HG03135 (cell line): ENCODE measurements around the gene ZFP90.
"Not testable (repeated sequence)": the region's sequence is repeated elsewhere in the genome, so short reads cannot be mapped to it uniquely, and the experiment has no call there.

Source experiments
- ATAC-seq: cut with Tn5 transposase; IDR thresholded peaks from one replicate; pipeline ENCODE4 v1.9.1; 2021; ENCODE audit warnings: mild to moderate bottlenecking, moderate library complexity; ENCODE audit not compliant: unreplicated experiment

The ZFP90 gene

DNA sequence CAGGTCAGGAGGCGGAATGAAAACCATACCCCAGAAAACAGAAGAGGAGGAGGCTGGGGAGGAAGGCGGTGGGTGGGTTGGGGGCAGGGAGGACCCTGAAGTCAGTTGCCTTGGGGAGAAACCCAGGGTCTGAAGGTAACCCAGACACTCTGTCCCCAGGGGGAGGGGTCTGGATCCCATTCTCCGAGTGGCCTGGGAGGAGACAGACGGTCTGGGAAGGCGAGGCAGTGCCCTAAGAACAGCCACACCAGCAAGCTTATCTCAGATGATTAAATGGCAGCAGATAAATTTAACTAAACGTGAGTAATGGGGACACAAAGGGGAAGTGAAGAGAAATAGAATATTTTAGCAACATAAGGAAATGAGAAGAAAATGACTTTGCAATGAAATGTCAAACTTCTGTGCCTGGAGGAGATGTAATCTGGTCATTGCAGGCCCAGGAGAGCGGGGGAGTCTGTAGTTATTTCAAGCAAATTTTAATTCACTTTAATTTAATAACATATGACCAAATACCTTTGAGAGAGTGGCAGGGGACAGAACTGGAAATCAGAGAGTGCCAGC is 21.4 kb upstream of the ZFP90 start:
- no peak for ATAC-seq

DNA sequence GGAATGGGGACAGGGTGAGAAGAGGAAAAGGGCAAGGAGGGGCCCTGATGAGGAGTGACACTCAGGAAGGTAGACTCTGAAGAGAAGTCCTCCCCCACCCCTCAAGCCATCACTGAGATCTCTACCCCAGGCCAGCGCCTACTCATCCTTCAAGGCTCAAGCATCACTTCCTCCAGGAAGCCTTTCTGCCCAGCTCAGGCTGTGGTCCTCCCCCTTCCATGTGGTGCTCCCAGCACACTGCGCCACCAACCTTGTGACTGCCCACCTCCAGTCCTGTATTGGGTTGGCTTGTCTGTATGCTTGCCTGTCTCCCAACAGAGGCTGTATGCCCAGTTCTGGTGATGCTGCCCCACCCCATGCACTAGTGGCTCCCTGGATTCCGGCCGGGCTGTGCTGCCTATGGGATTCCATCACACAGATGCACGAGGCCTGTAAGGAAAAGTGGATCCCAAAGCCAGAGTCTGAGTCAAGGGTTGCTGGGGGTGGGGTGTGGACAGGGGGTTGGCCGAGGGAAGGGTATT is 19.8 kb upstream of the ZFP90 start:
- no peak for ATAC-seq

DNA sequence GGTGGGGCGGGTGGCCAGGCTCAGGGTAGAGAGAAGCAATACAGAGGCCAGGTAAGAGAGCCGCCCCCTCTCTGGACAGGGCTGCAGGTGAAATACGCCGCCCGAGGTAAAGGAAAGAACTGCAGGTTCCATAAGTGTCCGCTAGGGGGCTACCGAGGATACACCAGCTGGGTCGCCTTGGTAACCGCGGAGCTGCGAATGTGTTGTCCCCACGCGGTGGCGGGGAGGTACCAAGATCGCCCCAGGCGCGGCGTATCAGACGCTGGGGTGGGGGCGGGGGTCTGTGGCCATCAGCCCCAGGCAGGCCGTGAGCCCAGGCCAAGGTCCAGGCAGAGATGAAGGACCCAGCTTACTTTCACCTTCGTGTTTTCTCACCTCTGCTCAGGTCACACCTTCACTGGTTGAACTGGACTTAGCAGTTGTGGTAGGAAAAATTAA is 18.4 kb upstream of the ZFP90 start:
- ATAC-seq = peak; percentile 95

DNA sequence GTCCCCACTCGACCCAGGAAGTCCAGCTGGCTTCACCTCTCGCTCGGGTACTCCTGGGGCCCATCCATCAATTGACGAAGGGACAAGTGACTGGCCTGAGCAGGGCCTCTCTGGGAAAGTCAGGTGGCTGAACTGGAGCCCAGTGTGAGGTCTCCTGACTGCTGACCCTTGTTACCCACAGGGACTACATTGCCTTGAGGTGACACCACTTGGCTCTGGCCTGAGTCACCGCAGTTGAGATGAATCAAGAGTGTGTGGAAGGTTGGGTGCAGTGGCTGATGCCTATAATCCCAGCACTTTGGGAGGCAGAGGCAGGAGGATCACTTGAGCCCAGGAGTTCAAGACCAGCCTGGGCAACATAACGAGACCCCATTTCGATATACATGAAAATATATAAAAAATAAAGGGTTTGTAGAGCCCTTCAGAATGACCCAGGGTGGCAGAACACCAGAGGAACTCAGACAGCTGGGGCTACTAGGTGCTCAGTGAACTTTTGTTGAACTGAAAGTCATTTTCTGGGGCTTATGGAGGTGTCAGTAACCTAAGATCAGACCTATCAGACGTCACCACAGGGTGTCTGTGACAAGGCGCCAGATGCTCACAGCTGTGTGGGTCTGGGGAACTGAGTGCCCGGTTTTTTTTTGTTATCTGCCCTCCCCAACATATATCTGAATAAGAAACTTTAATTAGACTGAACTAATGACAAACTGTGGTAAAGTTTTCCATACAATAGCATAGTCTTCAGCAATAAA is 14.8 kb upstream of the ZFP90 start:
- no peak for ATAC-seq

DNA sequence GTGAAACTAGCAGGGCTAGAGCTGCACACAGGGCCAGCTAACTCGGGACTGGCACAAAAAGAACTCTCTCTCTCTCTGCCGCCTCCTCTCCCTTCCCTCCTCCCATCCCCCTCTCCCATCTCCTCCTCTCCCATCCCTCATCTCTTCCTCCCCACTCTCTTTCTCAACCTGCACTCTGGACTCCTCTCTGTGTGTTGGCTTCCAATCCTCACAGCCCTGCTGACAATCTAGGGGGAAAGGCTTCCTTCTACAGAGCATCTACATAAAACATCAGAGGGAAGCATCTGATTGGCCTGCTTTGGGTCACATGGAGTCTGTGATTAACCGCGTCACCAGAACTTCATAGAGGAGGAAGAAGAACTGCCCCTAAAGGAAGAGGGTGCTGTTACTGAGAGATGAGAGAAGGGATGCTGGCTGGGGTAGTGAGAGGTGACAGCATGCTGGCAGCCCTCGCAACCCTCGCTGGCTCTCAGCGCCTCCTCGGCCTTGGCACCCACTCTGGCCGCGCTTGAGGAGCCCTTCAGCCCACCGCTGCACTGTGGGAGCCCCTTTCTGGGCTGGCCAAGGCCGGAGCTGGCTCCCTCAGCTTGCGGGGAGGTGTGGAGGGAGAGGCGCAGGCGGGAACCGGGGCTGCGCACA is 12.8 kb upstream of the ZFP90 start:
- ATAC-seq = no peak

DNA sequence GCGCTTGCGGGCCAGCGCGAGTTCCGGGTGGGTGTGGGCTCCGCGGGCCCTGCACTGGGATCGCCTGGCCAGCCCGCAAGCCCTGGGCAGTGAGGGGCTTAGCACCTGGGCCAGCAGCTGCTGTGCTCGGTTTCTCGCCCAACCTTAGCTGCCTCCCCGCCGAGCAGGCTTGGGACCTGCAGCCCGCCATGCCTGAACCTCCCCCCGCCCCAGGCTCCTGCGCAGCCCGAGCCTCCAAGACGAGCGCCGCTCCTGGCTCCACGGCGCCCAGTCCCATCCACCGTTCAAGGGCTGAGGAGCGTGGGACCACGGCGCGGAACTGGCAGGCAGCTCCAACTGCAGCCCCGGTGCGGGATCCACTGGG is 12.3 kb upstream of the ZFP90 start:
- ATAC-seq = no peak

DNA sequence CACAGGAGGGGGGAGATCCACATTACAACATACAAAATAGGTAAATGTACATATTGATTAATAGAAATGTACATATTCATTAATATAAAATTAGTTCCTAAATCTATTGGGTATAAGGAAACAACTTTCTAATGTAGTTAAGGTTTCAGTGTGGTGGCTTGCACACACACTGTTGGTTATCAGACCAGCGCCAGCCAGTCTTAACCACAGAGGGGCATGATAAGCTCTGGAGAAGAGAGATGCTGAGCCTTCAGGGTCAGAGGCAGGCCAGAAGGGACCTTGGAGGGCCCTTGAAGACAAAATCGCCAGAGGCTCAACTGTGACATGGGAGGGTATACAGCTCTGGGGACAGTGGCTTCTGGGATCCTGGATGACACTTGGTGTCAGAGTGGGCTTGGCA is 10.9 kb upstream of the ZFP90 start:
- ATAC-seq = no peak

DNA sequence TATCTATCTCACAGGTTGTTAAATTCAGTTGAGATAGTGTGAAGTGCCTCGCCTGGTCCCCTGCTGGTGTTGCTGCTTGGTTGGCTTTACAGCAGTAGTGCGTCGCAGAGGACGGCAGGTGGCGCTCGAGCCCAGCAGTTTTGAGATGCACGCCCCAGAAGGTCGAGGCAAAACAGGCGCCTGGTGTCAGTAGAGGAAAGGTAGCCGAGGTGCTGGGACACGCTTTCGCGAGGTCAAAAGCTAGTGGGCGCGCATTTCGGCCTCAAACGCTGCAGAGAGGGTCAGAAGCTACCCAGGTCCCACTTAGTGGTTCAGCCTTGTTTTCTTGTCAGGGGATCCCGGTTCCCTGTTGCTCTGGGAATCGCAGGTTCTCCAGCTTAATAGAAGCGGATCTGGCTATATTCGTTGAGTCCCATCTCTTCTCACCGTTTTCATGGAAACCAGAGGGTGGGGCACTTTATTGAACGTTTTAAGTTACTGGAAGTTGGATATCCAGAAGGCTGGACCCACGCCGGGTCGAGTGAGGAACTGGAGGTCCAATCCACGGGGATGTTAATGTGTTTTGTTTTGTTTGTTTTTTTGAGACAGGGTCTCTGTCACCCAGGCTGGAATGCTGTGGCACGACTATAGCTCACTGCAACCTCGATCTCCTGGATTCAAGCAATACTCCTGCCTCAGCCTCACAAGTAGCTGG is 10.3 kb upstream of the ZFP90 start:
- peak; percentile 82 for ATAC-seq

DNA sequence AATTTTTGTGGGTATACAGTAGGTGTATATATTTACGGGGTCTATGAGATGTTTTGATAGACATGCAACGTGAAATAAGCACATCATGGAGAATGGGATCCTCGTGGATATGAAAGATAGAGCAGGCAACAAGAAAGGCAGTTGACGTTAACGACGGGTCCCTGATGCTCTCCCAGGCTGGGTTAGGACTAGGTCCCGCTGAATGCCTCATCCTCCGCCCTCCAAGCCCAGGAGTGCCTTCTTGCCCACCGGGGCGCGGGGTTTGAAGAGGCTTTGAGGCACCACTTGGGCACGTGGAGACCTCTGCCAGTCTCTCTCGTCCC is 9.5 kb upstream of the ZFP90 start:
- peak; percentile 26 for ATAC-seq

DNA sequence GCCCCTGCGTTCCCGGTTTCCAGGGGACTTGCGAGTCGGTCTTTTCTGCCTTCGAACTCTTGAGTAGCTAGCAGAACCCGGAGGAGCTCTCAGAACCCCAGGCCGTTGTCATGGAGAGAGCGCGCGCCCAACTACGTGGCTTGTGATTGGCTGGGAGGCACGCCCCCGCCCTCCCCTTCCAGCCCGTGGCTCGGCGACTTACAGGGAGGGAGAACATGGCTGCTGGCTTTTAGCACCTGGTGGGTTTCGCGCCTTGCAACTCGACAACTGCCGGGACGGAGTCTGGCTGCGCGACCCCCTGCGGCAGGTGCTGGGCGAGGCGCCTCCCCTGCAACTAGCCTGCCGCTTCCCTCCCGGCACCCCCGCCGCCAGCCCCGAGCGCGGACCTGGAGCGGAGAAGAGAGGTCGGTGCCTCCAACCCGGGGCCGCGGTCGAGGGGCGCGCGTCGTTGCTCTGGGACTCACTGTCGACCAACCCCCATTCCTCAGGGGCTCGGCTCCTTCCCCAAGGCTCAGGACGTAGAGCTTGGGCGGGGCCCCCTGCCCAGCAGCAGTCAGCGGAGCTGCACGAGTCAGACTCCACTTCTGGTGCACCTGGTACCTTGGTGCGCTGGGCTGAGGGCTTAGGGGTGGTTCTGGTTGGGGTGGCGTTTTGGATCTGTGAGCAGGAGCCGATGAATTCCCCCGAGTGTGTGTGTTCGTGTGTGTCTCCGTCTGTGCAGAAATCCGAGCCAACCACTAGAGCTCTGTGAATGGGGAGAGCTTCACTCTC is 9.0 kb upstream of the ZFP90 start:
- ATAC-seq = peak; percentile 68

DNA sequence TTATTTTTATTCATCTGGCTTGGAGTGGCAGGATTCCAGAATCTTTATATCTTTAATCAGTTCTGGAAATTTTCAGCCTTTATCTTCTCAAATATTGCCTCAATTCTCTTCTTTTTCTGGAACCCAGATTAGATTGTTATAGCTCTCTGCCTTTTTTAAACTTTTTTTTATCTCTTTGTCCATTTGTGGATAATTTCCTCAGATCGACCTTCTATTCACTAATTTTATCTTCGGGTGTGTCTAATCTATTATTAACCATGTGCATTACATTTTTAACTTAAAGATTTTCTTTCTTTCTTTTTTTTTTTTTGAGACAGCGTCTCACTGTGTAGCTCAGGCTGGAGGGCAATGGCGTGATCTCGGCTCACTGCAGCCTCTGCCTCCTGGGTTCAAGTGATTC is 5.2 kb upstream of the ZFP90 start:
- no peak for ATAC-seq

DNA sequence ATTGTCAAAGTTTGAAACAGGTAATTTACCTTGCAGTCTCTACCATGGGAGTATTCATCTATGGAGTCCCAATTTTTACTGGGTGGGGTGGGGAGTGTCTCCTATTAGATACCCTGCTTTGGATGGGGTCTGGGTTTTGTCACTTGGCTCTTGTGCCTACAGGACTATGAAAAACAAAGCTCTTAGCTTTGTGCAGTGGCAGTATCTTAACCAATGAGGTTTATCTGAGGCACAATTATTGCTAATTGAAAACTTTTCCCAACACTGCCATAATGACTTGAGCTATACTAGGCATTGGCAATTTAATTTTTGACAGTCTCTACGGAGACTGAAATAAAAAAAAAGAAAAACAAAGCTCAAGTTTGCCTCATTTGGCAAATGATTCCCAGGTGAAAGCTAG is 3.8 kb upstream of the ZFP90 start:
- ATAC-seq = no peak

DNA sequence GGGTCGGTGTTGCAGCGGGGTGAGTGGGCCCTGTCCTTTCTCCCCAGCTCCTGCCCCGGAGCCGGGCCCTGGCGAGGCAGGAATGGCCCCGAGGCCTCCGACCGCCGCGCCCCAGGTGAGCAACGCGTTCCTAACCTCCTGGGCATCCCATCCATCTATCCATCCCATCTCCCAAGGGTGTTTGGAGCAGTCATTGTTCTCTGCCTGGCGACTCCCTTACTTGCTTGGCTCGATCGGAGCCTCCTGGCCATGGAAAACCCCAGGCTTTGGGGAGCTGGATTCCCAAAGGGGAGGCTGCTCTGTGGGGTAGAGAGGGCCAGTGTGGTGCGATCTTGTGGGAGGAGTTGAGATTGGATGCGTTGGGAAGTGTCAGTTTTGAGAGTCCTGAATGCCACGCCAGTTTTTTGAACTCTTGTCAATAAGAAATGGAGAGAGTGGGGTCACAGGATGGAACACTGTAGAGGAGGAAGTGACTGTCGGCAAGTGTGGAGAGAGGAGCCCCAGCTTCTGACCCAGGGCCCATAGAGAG is 684 bp downstream of the ZFP90 start:
- ATAC-seq = peak; percentile 32

DNA sequence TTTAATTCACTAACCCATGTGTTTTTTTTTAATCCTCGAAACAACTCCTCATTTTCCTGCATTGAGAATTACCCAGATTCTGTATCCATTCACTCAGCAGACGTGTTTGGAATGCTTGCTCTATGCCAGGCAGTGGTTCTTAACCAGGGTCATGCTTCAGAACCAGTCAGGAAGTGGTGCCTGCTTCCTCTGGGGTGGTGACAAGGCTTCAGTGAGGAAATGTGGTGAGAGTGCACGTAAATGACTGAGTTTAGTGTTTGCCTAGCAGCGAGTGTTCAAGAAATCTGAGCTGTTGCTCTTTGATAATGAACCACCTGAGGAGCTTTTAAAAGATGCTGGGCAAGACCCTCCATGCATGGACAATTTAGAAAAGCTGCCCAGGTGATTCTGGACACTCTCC is 9.9 kb downstream of the ZFP90 start:
- ATAC-seq = no peak

DNA sequence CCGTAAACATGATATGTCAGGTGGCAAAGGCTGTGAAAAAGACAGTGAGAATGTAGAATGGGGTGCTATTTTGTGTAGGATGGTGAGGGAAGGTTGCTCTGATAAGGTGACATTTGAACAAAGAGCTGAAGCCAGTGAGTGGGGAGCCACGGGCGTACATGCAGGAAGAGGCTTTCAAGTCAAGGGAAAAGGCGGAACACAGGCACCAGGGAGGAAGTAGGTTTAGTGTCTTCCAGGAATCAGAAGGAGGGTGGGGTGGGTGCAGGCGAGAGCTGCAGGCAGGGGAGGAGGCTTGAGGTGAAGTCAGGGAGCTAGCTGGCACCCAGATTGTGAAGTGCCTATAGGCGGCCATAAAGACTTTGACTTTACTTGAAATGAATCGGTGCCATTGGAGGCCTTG is 14.1 kb downstream of the ZFP90 start:
- no peak for ATAC-seq

DNA sequence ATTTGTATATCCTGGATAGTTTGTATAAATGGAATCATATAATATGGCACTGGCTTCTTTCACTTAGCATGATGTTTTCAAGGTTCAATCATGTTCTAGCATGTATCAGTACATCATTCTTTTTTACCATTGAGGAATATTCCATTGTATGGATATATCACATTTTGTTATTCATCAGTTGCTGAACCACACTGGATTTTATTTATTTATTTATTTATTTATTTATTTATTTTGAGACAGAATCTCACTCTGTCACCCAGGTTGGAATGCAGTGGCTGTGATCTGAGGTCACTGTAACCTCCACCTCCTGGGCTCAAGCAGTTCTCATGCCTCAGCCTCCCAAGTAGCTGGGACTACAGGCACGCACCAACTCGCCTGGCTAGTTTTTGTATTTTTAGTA is 21.2 kb downstream of the ZFP90 start:
- not testable (repeated sequence) for ATAC-seq

DNA sequence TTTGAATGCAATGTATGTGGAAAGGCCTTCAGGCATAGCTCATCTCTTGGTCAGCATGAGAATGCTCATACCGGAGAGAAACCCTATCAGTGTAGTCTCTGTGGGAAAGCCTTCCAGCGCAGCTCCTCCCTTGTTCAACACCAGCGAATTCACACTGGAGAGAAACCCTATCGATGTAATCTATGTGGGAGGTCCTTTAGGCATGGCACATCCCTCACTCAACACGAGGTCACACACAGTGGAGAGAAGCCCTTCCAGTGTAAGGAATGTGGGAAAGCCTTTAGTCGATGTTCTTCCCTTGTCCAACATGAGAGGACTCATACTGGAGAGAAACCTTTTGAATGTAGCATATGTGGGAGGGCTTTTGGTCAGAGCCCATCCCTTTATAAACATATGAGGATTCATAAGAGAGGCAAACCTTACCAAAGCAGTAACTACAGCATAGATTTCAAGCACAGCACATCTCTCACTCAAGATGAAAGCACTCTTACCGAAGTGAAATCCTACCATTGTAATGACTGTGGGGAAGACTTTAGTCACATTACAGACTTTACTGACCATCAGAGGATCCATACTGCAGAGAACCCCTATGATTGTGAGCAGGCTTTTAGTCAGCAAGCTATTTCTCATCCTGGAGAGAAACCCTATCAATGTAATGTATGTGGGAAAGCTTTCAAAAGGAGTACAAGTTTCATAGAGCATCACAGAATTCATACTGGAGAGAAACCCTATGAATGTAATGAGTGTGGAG is 24.7 kb downstream of the ZFP90 start:
- no peak for ATAC-seq

DNA sequence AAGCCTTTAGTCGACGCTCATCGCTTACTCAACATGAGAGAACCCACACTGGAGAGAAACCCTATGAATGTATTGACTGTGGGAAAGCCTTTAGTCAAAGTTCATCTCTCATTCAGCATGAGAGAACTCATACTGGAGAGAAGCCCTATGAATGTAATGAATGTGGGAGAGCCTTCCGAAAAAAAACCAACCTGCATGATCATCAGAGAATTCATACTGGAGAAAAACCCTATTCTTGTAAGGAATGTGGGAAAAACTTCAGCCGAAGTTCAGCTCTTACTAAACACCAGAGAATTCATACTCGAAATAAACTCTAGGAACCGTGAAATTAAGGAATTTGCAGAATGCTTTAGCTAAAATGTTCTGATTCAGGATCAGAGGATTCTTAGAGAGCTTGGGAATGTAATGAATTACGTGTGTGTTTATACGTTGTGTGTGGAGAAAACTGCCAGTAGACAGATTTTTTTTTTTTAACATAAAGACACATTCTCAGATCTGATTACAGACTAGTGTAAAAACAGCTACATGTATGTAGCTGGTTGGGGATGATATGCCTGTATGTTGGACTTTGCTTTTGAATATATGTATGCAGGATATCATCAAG is 25.4 kb downstream of the ZFP90 start:
- ATAC-seq = no peak

DNA sequence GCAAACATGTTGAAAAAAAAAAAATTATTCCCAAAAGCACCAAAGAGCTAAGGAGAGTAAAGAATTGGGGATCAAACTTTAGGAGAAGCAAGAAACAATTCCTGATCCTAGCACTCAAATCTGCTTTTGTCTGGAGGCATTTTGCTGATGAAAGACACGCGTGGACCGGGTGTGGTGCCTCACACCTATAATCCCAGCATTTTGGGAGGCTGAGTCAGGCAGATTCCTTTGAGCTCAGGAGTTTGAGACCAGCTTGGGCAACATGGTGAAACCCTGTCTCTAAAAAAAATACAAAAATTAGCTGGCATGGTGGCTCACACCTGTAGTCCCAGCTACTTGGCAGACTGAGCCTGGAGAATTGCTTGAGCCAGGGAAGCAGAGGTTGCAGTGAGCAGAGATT is 35.4 kb downstream of the ZFP90 start:
- ATAC-seq = no peak

DNA sequence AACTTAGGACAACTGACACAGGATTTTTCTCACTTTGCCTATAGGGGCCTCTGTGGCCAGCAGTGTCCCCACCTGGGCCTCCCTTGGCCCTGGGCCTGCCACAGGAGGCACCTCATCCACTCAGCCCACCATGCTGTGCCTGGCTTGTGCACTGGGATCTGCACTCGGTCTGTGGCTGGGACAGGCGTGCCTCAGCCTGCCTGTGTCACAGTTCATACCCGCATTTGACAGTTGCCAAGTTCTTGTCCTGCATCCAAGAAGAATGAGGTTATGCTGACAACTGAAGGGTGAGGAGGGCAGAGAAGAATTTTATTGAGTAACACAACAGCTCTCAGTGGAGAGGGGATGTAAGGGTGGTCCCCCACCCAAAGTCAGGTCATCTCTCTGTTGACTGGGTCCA is 36.0 kb downstream of the ZFP90 start:
- no peak for ATAC-seq
